Uterus (tissue), 2 donors: ENCODE data around the gene SKI.

Experiments
- POLR2A ChIP-seq, 2 donors: fragments of 450-650 bp; IDR thresholded peaks; one replicate each; pipeline ENCODE4 v1.6.1; 2016; ENCODE audit warnings: antibody characterized with exemption in 2 of 2, mild to moderate bottlenecking in 1 of 2, moderate library complexity in 1 of 2
- TF ChIP-seq, protein P1 (sequence below), 4 experiments: fragments of 200-600 bp in 2 of 4; fragments of 450-650 bp in 2 of 4; sonication (generic) in 2 of 4; IDR thresholded peaks; one replicate each; pipeline ENCODE4 v1.5.1; 2016 to 2019; ENCODE audit warnings: antibody characterized with exemption in 4 of 4, mild to moderate bottlenecking in 2 of 4, moderate library complexity in 1 of 4

DNA sequence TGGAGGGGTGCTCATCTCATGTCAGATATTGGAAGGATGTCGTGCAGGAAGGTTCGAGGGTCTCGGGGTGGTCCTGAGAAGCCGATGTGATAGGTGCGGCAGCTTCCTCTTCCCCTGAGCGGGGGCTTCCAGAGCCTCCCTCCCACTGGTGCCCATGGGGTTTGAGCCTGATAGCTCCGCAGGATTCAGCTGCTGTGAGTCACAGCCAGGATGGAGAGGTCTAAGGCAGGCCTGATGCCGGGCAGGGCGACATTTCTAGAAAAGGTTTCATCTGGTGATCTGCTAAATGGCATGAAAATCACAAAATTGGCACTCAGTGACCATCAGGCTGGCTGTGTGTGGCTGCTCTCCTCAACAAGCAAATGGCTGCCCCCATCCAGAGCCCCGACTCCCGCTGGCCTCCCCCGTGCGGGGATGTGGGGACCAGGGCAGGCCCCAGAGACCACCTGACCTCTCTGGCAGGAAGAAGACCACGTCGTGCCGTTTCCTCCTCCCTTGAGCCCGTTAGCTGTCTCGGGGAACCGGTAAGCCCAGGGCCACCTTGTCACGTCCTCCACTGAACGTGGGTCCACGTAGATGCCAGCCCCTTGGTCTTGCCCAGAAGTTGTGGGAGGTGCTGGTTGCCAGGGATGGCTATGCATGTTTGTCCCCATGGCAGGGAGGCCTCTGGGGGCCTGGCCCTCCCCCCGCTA, 66.1 kb downstream of the SKI start:
- TF ChIP-seq, protein P1, sequence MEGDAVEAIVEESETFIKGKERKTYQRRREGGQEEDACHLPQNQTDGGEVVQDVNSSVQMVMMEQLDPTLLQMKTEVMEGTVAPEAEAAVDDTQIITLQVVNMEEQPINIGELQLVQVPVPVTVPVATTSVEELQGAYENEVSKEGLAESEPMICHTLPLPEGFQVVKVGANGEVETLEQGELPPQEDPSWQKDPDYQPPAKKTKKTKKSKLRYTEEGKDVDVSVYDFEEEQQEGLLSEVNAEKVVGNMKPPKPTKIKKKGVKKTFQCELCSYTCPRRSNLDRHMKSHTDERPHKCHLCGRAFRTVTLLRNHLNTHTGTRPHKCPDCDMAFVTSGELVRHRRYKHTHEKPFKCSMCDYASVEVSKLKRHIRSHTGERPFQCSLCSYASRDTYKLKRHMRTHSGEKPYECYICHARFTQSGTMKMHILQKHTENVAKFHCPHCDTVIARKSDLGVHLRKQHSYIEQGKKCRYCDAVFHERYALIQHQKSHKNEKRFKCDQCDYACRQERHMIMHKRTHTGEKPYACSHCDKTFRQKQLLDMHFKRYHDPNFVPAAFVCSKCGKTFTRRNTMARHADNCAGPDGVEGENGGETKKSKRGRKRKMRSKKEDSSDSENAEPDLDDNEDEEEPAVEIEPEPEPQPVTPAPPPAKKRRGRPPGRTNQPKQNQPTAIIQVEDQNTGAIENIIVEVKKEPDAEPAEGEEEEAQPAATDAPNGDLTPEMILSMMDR (IDR thresholded peaks at IDR 0.05), result no peak
- TF ChIP-seq POLR2A (IDR thresholded peaks at IDR 0.05), result no peak
